Neural progenitor cell (in vitro differentiated cells): ENCODE measurements around the gene CCT8L2. TPM values are rescaled to one million over a fixed set of nuclear protein-coding genes. Genes with fewer than 3 reads are reported as not detected.
"Not testable (repeated sequence)": the region's sequence is repeated elsewhere in the genome, so short reads cannot be mapped to it uniquely, and the experiment has no call there.

ENCODE experiments used
- DNase-seq: peaks from one replicate; pipeline ENCODE4 v3.0.0-alpha.2; 2016; ENCODE audit warnings: low spot score
- H2AFZ ChIP-seq: fragments of 200-600 bp; sonication (generic); replicated peaks from 2 replicates; pipeline ENCODE4 v1.6.1; 2016; ENCODE audit warnings: antibody characterized with exemption
- H3F3A ChIP-seq: fragments of 200-600 bp; sonication (generic); 2 replicates; pipeline ENCODE4 v1.6.1; 2016; ENCODE audit warnings: antibody characterized with exemption, low read depth
- H3K27ac ChIP-seq: fragments of 200-600 bp; sonication (generic); 2 replicates; pipeline ENCODE4 v1.5.1; 2016; ENCODE audit warnings: mild to moderate bottlenecking
- H3K27me3 ChIP-seq: fragments of 200-600 bp; sonication (generic); 2 replicates; pipeline ENCODE4 v1.6.1; 2016; ENCODE audit warnings: mild to moderate bottlenecking, moderate library complexity
- H3K36me3 ChIP-seq: fragments of 200-600 bp; sonication (generic); 2 replicates; pipeline ENCODE4 v1.5.1; 2016
- H3K4me1 ChIP-seq: fragments of 200-600 bp; sonication (generic); 2 replicates; pipeline ENCODE4 v1.6.1; 2016; ENCODE audit warnings: mixed run types
- H3K4me2 ChIP-seq: fragments of 200-600 bp; sonication (generic); 2 replicates; pipeline ENCODE4 v1.6.1; 2016
- H3K4me3 ChIP-seq: fragments of 200-600 bp; sonication (generic); 2 replicates; pipeline ENCODE4 v1.5.1; 2016
- H3K79me2 ChIP-seq: fragments of 200-600 bp; sonication (generic); 2 replicates; pipeline ENCODE4 v1.6.1; 2016; ENCODE audit warnings: low read depth
- H3K9ac ChIP-seq: fragments of 200-600 bp; sonication (generic); 2 replicates; pipeline ENCODE4 v1.6.1; 2016
- H3K9me3 ChIP-seq: fragments of 200-600 bp; sonication (generic); 2 replicates; pipeline ENCODE4 v1.5.1; 2016; ENCODE audit warnings: low read depth
- H4K20me1 ChIP-seq: fragments of 200-600 bp; sonication (generic); 2 replicates; pipeline ENCODE4 v1.6.1; 2016; ENCODE audit warnings: low read depth
- H3K27ac Mint-ChIP-seq: 3 replicates; pipeline ENCODE4 v1.8.0; 2021; ENCODE audit warnings: mixed read lengths
- H3K27me3 Mint-ChIP-seq: 2 replicates; pipeline ENCODE4 v1.8.0; 2022; ENCODE audit warnings: low read depth, mild to moderate bottlenecking, inconsistent platforms, moderate library complexity, mixed read lengths; ENCODE audit not compliant: insufficient read depth
- H3K36me3 Mint-ChIP-seq: 3 replicates; pipeline ENCODE4 v1.8.0; 2021; ENCODE audit warnings: mixed read lengths
- H3K4me1 Mint-ChIP-seq: 3 replicates; pipeline ENCODE4 v1.8.0; 2021; ENCODE audit warnings: mixed read lengths
- H3K4me3 Mint-ChIP-seq: 3 replicates; pipeline ENCODE4 v1.8.0; 2021; ENCODE audit warnings: mild to moderate bottlenecking, moderate library complexity, mixed read lengths
- H3K9me3 Mint-ChIP-seq: 3 replicates; pipeline ENCODE4 v1.8.0; 2020; ENCODE audit warnings: mixed read lengths
- CTCF ChIP-seq: fragments of 200-600 bp; sonication (generic); IDR thresholded peaks from 2 replicates; pipeline ENCODE4 v1.5.1; 2017; ENCODE audit warnings: antibody characterized with exemption, mild to moderate bottlenecking
- EZH2 ChIP-seq: fragments of 200-600 bp; sonication (generic); IDR thresholded peaks from 2 replicates; pipeline ENCODE4 v1.6.1; 2017; ENCODE audit warnings: antibody characterized with exemption, mild to moderate bottlenecking, moderate library complexity
- EZH2phosphoT487 ChIP-seq: fragments of 200-600 bp; sonication (generic); IDR thresholded peaks from 2 replicates; pipeline ENCODE4 v1.6.1; 2017; ENCODE audit warnings: antibody characterized with exemption
- total RNA-seq: library from RNA; depleted of rRNA; stranded (reverse); fragments of >200 nt; gene quantifications from 2 replicates; pipeline ENCODE4 v1.2.3, GENCODE V29; 2015; ENCODE audit warnings: low replicate concordance

The CCT8L2 gene
- total RNA-seq, 1 donor from 2014 or later = not detected

- not testable (repeated sequence) for H3K4me2 ChIP-seq, H3K4me3 Mint-ChIP-seq, H3K36me3 Mint-ChIP-seq, H3K27ac Mint-ChIP-seq, H3F3A ChIP-seq, H4K20me1 ChIP-seq, H3K4me1 Mint-ChIP-seq, H3K4me1 ChIP-seq, H3K4me3 ChIP-seq, H3K9me3 ChIP-seq, H3K36me3 ChIP-seq, H3K79me2 ChIP-seq, H2AFZ ChIP-seq, H3K9ac ChIP-seq, H3K27me3 ChIP-seq, H3K27me3 Mint-ChIP-seq, DNase-seq, H3K27ac ChIP-seq
- H3K9me3 Mint-ChIP-seq = peaks cover 54% of the 10 kb centered on the region
These were observed 2.6 kb upstream of the CCT8L2 start for GRCh38 chr22:16595251-16595650.

- H3K9ac ChIP-seq = no peak overlapping the region
- no peak for DNase-seq
- H3K9me3 Mint-ChIP-seq = peaks cover 54% of the 10 kb centered on the region
These were observed 1.4 kb upstream of the CCT8L2 start for GRCh38 chr22:16594026-16594425.

GRCh38 chr22:16592231-16592630, 379 bp downstream of the CCT8L2 start:
- not testable (repeated sequence) for H3K27ac ChIP-seq, H3K9ac ChIP-seq, H3K27me3 ChIP-seq, H3K27me3 Mint-ChIP-seq, H3K4me3 Mint-ChIP-seq, H3K9me3 ChIP-seq, H3K36me3 ChIP-seq, DNase-seq, H3K79me2 ChIP-seq, H3K4me1 Mint-ChIP-seq, H3K4me2 ChIP-seq, H3K4me1 ChIP-seq, H2AFZ ChIP-seq, H3K27ac Mint-ChIP-seq, H3K4me3 ChIP-seq, H4K20me1 ChIP-seq, H3K36me3 Mint-ChIP-seq, H3F3A ChIP-seq
- H3K9me3 Mint-ChIP-seq = peaks cover 48% of the 10 kb centered on the region

More at GRCh38 chr22:16594026-16594425, 1.4 kb upstream of the CCT8L2 start:
- Histone ChIP-seq H3F3A (no peaks in the 10 kb centered on the region), H2AFZ (no peak overlapping the region), H4K20me1 (no peaks in the 10 kb centered on the region), H3K4me3 (no peak overlapping the region), H3K9me3 (peaks cover 4% of the 10 kb centered on the region), H3K27me3 (no peaks in the 10 kb centered on the region), H3K4me1 (no peaks in the 10 kb centered on the region), H3K79me2 (no peaks in the 10 kb centered on the region), H3K36me3 (no peaks in the 10 kb centered on the region), H3K4me2 (no peak overlapping the region), H3K27ac (no peak overlapping the region)
- TF ChIP-seq EZH2phosphoT487 (no peak), EZH2 (no peak), CTCF (no peak)
- Mint-ChIP-seq H3K36me3 (no peaks in the 10 kb centered on the region), H3K4me3 (no peak overlapping the region), H3K4me1 (no peaks in the 10 kb centered on the region), H3K27me3 (no peaks in the 10 kb centered on the region), H3K27ac (no peak overlapping the region)

- H3K4me1 ChIP-seq, H3K4me3 ChIP-seq, H3K27me3 Mint-ChIP-seq, H3K79me2 ChIP-seq, H3K9ac ChIP-seq, H2AFZ ChIP-seq, H3K27ac ChIP-seq, H3K9me3 ChIP-seq, H3K27me3 ChIP-seq, H3F3A ChIP-seq, H4K20me1 ChIP-seq, H3K36me3 Mint-ChIP-seq, H3K4me1 Mint-ChIP-seq, DNase-seq, H3K27ac Mint-ChIP-seq, H3K36me3 ChIP-seq, H3K4me2 ChIP-seq, H3K4me3 Mint-ChIP-seq: not testable (repeated sequence)
- peaks cover 43% of the 10 kb centered on the region for H3K9me3 Mint-ChIP-seq
These were observed 1.5 kb downstream of the CCT8L2 start for GRCh38 chr22:16591136-16591535.

GRCh38 chr22:16586991-16587390, 5.6 kb downstream of the CCT8L2 start:
- no peak for DNase-seq
- no peak overlapping the region for H3K4me3 ChIP-seq
- H3K27ac ChIP-seq = no peak overlapping the region
- no peaks in the 10 kb centered on the region for H3K36me3 ChIP-seq
- H3K9me3 ChIP-seq = no peaks in the 10 kb centered on the region
- Mint-ChIP-seq H3K27ac (no peak overlapping the region), H3K27me3 (peaks cover 4% of the 10 kb centered on the region), H3K4me1 (no peaks in the 10 kb centered on the region), H3K36me3 (no peaks in the 10 kb centered on the region), H3K9me3 (peaks cover 38% of the 10 kb centered on the region), H3K4me3 (no peak overlapping the region)
- no peaks in the 10 kb centered on the region for H3F3A ChIP-seq
- TF ChIP-seq EZH2 (no peak), EZH2phosphoT487 (no peak), CTCF (no peak)
- H2AFZ ChIP-seq = no peak overlapping the region
- H3K79me2 ChIP-seq = no peaks in the 10 kb centered on the region
- H3K9ac ChIP-seq = no peak overlapping the region
- H3K27me3 ChIP-seq = no peaks in the 10 kb centered on the region
- H4K20me1 ChIP-seq = no peaks in the 10 kb centered on the region
- H3K4me2 ChIP-seq = no peak overlapping the region
- no peaks in the 10 kb centered on the region for H3K4me1 ChIP-seq
